Measurements from ENCODE around the gene PRSS12. TPM values are rescaled to one million over a fixed set of nuclear protein-coding genes. Genes with fewer than 3 reads are reported as not detected.

The PRSS12 gene
- total RNA-seq, 1 experiment from 2014 or later = 5.4 TPM

GRCh38 chr4:118372251-118372650 lies 19.4 kb upstream of the PRSS12 start:
- Histone ChIP-seq H3K14ac (ENCODE audit: insufficient read depth, low read length) (no peak overlapping the region), H3K23me2 (ENCODE audit: insufficient read length, low read depth, low read length, poor library complexity, severe bottlenecking) (no peaks in the 10 kb centered on the region), H2BK20ac (ENCODE audit: low read depth, low read length, poor library complexity, severe bottlenecking) (no peak overlapping the region), H2BK15ac (ENCODE audit: low read depth, low read length) (no peak overlapping the region), H3K27me3 (ENCODE audit: insufficient read depth, low read length) (no peaks in the 10 kb centered on the region), H4K20me1 (ENCODE audit: control insufficient read depth, insufficient read depth, insufficient read length) (no peaks in the 10 kb centered on the region), H3K9me3 (ENCODE audit: control insufficient read depth, low read depth, low read length) (no peaks in the 10 kb centered on the region), H4K5ac (ENCODE audit: insufficient read length, low read depth, low read length) (no peak overlapping the region), H3K9ac (ENCODE audit: extremely low read depth, insufficient read length, low read length) (no peak overlapping the region), H3K4me1 (ENCODE audit: insufficient read depth, low read length) (no peaks in the 10 kb centered on the region), H4K91ac (ENCODE audit: insufficient read length, low read depth, low read length) (no peak overlapping the region), H2AK5ac (ENCODE audit: insufficient read length, low read length) (no peak overlapping the region), H3K56ac (ENCODE audit: insufficient read length, low read depth, low read length) (no peak overlapping the region), H3K79me2 (ENCODE audit: insufficient read depth, low read length) (no peaks in the 10 kb centered on the region), H3K27ac (ENCODE audit: insufficient read length, low read depth, low read length) (no peak overlapping the region), H3K23ac (ENCODE audit: insufficient read length, low read depth, low read length) (no peak overlapping the region), H2BK5ac (ENCODE audit: insufficient read length, low read length) (no peak overlapping the region), H2BK120ac (ENCODE audit: low read depth, low read length, poor library complexity, severe bottlenecking) (no peak overlapping the region), H3K79me1 (ENCODE audit: insufficient read depth, low read depth, low read length, poor library complexity, severe bottlenecking) (no peaks in the 10 kb centered on the region), H2BK12ac (ENCODE audit: insufficient read length, low read depth, low read length) (no peak overlapping the region), H3K18ac (ENCODE audit: insufficient read length, low read depth, low read length) (no peak overlapping the region), H3K4ac (ENCODE audit: low read depth, low read length) (no peak overlapping the region), H3K4me2 (ENCODE audit: insufficient read depth, insufficient read length, low read length) (no peak overlapping the region), H3T11ph (ENCODE audit: low read length) (no peak overlapping the region), H4K8ac (replicated peaks; ENCODE audit: insufficient read length, low read depth, low read length) (no peak overlapping the region), H2AFZ (ENCODE audit: low read length) (no peak overlapping the region)
- peaks cover 0 to 2% (median 0%) of the 10 kb centered on the region in 3 experiments; a peak in 2 of 7 replicates for H3K36me3 Mint-ChIP-seq (ENCODE audit: insufficient read depth in 1 of 3, low read depth in 3 of 3)
- no peak for DNase-seq
- no peak for TF ChIP-seq CTCF (conservative IDR thresholded peaks at IDR 0.05)
- H3K27ac Mint-ChIP-seq = no peak overlapping the region
- H3K9me3 Mint-ChIP-seq = peaks cover 3 to 4% of the 10 kb centered on the region in 2 experiments; a peak in 3 of 5 replicates
- no CpG with 5 or more reads among the region's 4 CpGs for WGBS (ENCODE audit: extremely low coverage, insufficient read length, low lambda C conversion rate)
- peaks cover 3 to 4% of the 10 kb centered on the region in 2 experiments; a peak in 3 of 4 replicates for H3K4me1 Mint-ChIP-seq
- H3K27me3 Mint-ChIP-seq (ENCODE audit: low read depth) = no peaks in the 10 kb centered on the region; the same call in 1 of the 2 replicates
- no peak overlapping the region for H3K4me3 Mint-ChIP-seq
